IPS-20b (cell line): Measurements from ENCODE around the gene BRAT1.

ENCODE experiments used
- H3K27ac ChIP-seq: one replicate; pipeline ENCODE4 v1.5.1; 2013; ENCODE audit warnings: low read length
- H3K27me3 ChIP-seq: 2 replicates; pipeline ENCODE4 v1.6.1; 2013; ENCODE audit warnings: mild to moderate bottlenecking, low read length, inconsistent platforms; ENCODE audit not compliant: insufficient read depth
- H3K36me3 ChIP-seq: 2 replicates; pipeline ENCODE4 v1.6.1; 2013; ENCODE audit warnings: low read depth, mild to moderate bottlenecking, inconsistent platforms, low read length, moderate library complexity; ENCODE audit not compliant: insufficient read depth
- H3K4me1 ChIP-seq: 2 replicates; pipeline ENCODE4 v1.6.1; 2013; ENCODE audit warnings: mild to moderate bottlenecking, control low read depth, inconsistent platforms, low read length, moderate library complexity; ENCODE audit not compliant: insufficient read depth
- H3K4me3 ChIP-seq: 2 replicates; pipeline ENCODE4 v1.5.1; 2013; ENCODE audit warnings: mild to moderate bottlenecking, low read length, inconsistent platforms
- H3K9ac ChIP-seq: 2 replicates; pipeline ENCODE4 v1.6.1; 2013; ENCODE audit warnings: low read depth, mild to moderate bottlenecking, inconsistent platforms, low read length, moderate library complexity
- H3K9me3 ChIP-seq: 2 replicates; pipeline ENCODE4 v1.6.1; 2013; ENCODE audit warnings: mild to moderate bottlenecking, low read depth, low read length, inconsistent platforms; ENCODE audit not compliant: insufficient read depth

Gene BRAT1

DNA sequence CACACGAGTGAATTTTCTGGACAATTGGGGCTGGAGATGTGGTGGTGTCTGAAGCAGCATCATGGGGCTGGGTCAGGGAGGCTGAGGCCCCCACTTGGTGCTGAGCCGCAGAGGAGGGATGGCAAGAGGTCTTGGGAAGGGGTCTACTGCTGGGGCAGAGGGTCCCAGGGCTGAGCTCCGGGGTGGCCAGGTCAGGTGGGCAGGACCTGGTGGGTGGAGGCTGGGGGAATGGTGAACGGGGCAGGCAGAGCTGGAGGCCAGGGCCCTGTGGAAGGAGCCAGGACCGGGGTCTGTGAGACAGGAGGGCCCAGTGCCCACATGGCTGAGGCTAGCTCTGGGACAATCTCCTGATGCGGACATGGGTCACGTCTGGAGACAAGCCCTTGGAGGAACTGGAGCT, 56.1 kb downstream of the BRAT1 start:
- Histone ChIP-seq H3K9me3 (no peaks in the 10 kb centered on the region), H3K36me3 (no peaks in the 10 kb centered on the region), H3K4me1 (peaks cover 13% of the 10 kb centered on the region; the same call in 1 of the 2 replicates), H3K27me3 (no peaks in the 10 kb centered on the region), H3K9ac (peak overlapping the region; percentile 60; the same call in 1 of the 2 replicates), H3K27ac (peak overlapping the region; percentile 46), H3K4me3 (no peak overlapping the region)

- Histone ChIP-seq H3K4me3 (no peak overlapping the region), H3K9ac (no peak overlapping the region), H3K27me3 (no peaks in the 10 kb centered on the region), H3K4me1 (peaks cover 13% of the 10 kb centered on the region; the same call in 1 of the 2 replicates), H3K27ac (no peak overlapping the region), H3K9me3 (no peaks in the 10 kb centered on the region), H3K36me3 (no peaks in the 10 kb centered on the region)
These were observed 56.6 kb downstream of the BRAT1 start for GRCh38 chr7:2498708-2499107.

DNA sequence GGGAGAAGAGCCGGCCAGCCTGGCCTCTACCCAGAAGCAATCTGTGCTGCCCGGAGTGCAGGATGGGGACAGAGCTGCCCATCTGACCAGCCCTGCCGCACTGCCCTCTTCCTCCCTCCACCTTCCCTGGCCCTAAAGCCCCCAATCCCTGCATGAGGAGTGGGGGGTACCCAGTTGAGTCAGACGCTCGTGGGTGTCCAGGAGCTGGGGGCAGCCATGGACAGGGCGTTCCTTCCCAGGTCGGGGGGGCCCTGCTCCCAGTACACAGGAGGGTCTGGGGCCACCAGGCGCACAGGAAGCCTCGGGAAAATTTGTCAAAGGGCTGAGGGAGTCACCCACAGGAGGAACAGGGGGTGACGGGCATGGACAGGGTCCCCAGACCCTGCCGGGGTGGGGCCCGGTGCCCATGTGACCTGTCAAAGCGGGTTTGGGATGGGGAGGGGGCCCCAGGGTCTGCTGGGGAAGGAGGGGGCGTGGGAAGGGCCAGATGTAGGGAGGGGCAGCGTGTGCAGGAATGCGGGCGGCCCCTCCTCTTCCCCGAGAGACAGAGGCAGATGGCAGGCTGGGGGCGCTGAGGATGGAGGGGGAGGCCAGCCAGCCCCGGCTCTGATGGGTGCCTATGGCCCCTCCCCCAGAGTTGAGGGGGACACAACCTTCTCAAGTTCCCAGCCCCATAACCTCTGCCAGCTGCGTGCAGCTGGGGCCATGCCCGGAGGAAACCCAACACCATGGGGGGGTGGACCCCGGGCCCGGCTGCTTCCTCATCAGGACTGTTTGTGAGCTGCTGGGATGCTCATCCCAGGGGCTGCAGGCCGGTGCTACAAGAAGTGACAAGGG, 57.6 kb downstream of the BRAT1 start:
- peaks cover 13% of the 10 kb centered on the region; the same call in 1 of the 2 replicates for H3K4me1 ChIP-seq
- H3K9ac ChIP-seq: no peak overlapping the region
- no peaks in the 10 kb centered on the region for H3K36me3 ChIP-seq
- H3K27me3 ChIP-seq: no peaks in the 10 kb centered on the region
- H3K27ac ChIP-seq: no peak overlapping the region
- H3K4me3 ChIP-seq: no peak overlapping the region
- no peaks in the 10 kb centered on the region for H3K9me3 ChIP-seq

- peaks cover 13% of the 10 kb centered on the region; the same call in 1 of the 2 replicates for H3K4me1 ChIP-seq
- no peaks in the 10 kb centered on the region for H3K36me3 ChIP-seq
- no peak overlapping the region for H3K27ac ChIP-seq
- no peak overlapping the region for H3K4me3 ChIP-seq
- H3K9ac ChIP-seq: no peak overlapping the region
- H3K27me3 ChIP-seq: no peaks in the 10 kb centered on the region
- no peaks in the 10 kb centered on the region for H3K9me3 ChIP-seq
These were observed 58.3 kb downstream of the BRAT1 start for GRCh38 chr7:2497065-2497464.

DNA sequence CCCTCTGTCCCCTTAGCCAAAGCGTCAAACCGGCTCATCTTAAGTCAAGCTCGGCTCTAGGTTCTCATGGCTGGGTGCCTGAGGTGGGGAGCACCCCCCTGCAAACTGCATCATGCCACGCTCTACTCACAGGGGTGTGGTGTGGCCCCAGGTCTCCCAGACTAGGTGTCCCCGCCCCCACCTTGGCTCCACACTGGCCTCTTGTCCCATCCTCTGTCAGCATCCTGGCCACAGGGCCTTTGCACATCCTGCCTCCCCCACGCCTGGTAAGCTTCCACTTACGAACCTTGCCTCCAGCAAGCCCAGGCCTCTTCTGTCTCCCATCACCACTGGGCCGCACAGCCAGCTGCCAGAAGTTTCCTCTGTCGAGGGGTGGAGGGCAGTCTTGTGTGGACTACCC, 58.9 kb downstream of the BRAT1 start:
- H3K4me3 ChIP-seq: no peak overlapping the region
- H3K27ac ChIP-seq: no peak overlapping the region
- peaks cover 13% of the 10 kb centered on the region; the same call in 1 of the 2 replicates for H3K4me1 ChIP-seq
- no peaks in the 10 kb centered on the region for H3K9me3 ChIP-seq
- no peaks in the 10 kb centered on the region for H3K27me3 ChIP-seq
- H3K36me3 ChIP-seq: no peaks in the 10 kb centered on the region
- H3K9ac ChIP-seq: no peak overlapping the region

- Histone ChIP-seq H3K4me3 (no peak overlapping the region), H3K4me1 (peaks cover 13% of the 10 kb centered on the region; the same call in 1 of the 2 replicates), H3K9me3 (no peaks in the 10 kb centered on the region), H3K9ac (peak overlapping the region; percentile 53; the same call in 1 of the 2 replicates), H3K36me3 (no peaks in the 10 kb centered on the region), H3K27ac (no peak overlapping the region), H3K27me3 (no peaks in the 10 kb centered on the region)
These were observed 59.7 kb downstream of the BRAT1 start for GRCh38 chr7:2495418-2496299.

- peaks cover 9% of the 10 kb centered on the region; the same call in 1 of the 2 replicates for H3K4me1 ChIP-seq
- no peaks in the 10 kb centered on the region for H3K9me3 ChIP-seq
- no peaks in the 10 kb centered on the region for H3K27me3 ChIP-seq
- no peak overlapping the region for H3K9ac ChIP-seq
- H3K36me3 ChIP-seq: no peaks in the 10 kb centered on the region
- H3K4me3 ChIP-seq: no peak overlapping the region
- H3K27ac ChIP-seq: no peak overlapping the region
These were observed 60.9 kb downstream of the BRAT1 start for GRCh38 chr7:2494191-2495130.

- H3K27ac ChIP-seq: no peak overlapping the region
- peaks cover 5% of the 10 kb centered on the region; the same call in 1 of the 2 replicates for H3K4me1 ChIP-seq
- no peaks in the 10 kb centered on the region for H3K27me3 ChIP-seq
- no peaks in the 10 kb centered on the region for H3K36me3 ChIP-seq
- H3K9ac ChIP-seq: no peak overlapping the region
- H3K9me3 ChIP-seq: no peaks in the 10 kb centered on the region
- no peak overlapping the region for H3K4me3 ChIP-seq
These were observed 61.8 kb downstream of the BRAT1 start for GRCh38 chr7:2493205-2494164.

DNA sequence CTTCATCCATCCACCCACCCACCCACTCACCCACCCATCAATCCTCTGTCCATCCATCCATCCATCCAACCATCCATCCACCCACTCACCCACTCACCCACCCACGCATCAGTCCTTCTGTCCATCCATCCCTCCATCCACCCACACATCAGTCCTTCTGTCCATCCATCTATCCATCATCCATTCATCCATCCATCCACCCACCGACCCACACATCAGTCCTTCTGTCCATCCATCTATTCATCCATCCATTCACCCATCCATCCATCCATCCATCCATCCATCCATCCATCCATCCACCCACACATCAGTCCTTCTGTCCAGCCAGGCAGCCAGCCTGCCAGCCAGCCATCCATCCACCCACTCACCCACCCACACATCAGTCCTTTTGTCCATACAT, 63.3 kb downstream of the BRAT1 start:
- H3K4me3 ChIP-seq: no peak overlapping the region
- H3K27me3 ChIP-seq: no peaks in the 10 kb centered on the region
- no peak overlapping the region for H3K27ac ChIP-seq
- no peaks in the 10 kb centered on the region for H3K36me3 ChIP-seq
- H3K4me1 ChIP-seq: no peaks in the 10 kb centered on the region; the same call in 1 of the 2 replicates
- H3K9me3 ChIP-seq: no peaks in the 10 kb centered on the region
- no peak overlapping the region for H3K9ac ChIP-seq

DNA sequence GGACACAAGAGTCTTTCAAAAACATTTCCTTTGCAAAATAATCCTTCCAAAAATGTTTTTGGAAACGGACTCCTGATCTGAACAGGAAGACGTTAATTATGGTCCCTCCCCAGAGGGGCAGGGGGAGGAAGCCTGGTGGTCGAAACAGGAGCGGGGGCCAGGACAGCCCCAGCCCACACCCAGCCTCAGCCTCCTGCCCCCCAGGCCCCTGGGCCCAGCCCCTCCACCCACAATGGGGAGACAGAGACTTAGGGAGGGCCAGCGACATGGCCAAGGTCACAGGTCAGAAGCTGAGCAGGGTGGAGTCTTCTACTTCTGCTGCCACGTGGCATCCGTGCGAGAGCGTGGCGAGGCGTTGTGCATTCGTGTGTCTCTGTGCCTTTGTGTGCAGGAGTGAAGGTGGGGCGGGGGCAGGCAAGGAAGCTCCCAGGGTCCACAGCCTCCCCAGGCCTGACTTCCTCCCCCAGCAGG, 65.1 kb downstream of the BRAT1 start:
- H3K4me1 ChIP-seq: no peaks in the 10 kb centered on the region
- no peaks in the 10 kb centered on the region for H3K27me3 ChIP-seq
- no peak overlapping the region for H3K9ac ChIP-seq
- H3K9me3 ChIP-seq: no peaks in the 10 kb centered on the region
- H3K36me3 ChIP-seq: no peaks in the 10 kb centered on the region
- no peak overlapping the region for H3K4me3 ChIP-seq
- H3K27ac ChIP-seq: no peak overlapping the region
